T-helper 1 cell treated with Interleukin-12 subunit alpha and Interleukin-12 subunit beta and Interleukin-4 antibody, amounts not matched to agents 30 ng/mL and 1 ng/mL, for 36 hours (primary cell): Measurements from ENCODE around the gene CA5B. TPM values are rescaled to one million over a fixed set of nuclear protein-coding genes. Genes with fewer than 3 reads are reported as not detected.
"Not testable (repeated sequence)": the region's sequence is repeated elsewhere in the genome, so short reads cannot be mapped to it uniquely, and the experiment has no call there.

Experiments used
- intact Hi-C: fragments of 100-400 bp; cut with micrococcal nuclease; formaldehyde crosslinking; loops from one replicate; pipeline ENCODE4 v1.15.1; 2024
- total RNA-seq: library from RNA; stranded (reverse); gene quantifications from 2 replicates; pipeline ENCODE4 v1.2.3, GENCODE V29; 2022

Gene CA5B, protein sequence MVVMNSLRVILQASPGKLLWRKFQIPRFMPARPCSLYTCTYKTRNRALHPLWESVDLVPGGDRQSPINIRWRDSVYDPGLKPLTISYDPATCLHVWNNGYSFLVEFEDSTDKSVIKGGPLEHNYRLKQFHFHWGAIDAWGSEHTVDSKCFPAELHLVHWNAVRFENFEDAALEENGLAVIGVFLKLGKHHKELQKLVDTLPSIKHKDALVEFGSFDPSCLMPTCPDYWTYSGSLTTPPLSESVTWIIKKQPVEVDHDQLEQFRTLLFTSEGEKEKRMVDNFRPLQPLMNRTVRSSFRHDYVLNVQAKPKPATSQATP
- total RNA-seq: 8.7 and 10.2 TPM in 2 replicates

DNA sequence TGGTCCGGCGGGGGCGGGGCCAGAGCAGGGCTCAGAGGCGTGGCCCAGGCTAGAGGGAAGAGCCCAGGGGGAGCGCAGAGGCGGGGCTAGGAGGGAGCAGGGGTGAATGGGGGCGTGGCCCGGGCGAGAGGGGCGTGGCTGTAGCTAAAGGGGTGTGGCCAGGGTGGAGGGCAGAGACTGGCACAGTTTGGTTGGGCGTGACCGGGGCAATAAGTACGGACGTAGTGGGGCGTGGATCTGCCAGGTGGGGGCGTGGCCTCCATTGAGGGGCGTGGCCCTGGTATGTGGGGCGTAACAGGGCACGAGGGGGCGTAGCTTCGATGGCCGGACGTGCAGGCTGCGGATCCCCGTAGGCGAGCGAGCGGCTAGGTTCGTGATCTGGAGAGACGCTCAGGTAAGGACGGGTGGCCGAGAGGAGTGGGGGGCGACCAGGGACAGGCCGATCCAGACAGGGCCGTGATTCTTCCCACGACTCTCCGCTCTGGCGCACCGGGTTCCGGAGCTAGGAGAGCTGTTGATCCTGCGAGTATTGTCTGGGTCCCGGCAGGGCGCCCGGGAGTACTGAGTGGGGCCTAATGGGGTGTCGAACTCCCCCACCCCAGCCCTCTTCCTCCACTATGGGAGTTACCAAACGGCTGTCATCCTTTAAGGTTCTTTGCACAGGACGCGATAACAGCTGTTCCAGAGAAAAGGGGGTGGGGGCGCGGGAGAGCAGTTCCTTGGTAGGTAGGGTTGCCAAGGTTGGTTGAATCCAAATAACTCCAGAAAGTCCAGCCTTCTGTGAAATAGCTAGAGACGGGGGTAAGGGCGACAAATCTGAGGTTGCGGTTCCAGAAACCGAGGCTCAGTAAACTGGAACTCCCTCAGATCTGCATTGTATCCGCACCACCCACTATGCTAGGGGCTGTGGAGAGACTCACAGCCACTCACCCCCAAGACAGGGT, at the start of gene CA5B:
CA5B (plus strand) TSS at position 312 of the 944 bp plus-strand sequence. CDS start 11,754 bp downstream, outside the sequence.
- intact Hi-C loops: loop anchor here (1.0 to 5.0 kb wide), 12 partner anchors 12 to 1134 kb away; partner anchors contain the start of genes AP1S2, FANCB, MOSPD2 and PIGA

DNA sequence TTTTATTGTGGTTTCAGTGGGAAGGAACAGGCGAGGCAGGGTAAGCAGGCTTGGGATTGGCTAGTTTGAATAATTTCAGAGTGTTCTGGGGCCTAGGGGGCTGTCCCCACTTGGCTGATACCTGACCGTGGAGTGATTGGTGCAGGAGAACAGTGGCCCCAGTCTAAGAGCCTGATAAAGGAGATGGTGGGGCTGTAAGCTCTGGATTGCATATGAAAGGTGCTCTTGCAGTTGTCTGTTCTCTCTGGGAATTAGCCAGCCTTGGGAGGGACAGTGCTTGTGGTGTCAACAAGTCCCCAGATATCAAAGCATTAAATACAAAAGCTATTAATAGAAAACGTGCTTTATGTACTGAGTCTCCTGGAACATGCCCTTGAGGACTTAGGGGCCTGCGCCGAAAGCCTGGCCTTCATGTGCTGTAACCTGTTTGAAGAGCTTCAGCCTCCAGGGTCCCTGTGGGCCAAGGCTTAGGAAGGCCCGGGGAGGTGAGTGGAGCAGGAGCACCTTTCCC, 43.1 kb upstream of the CA5B start:
- intact Hi-C loops: no loop called here

DNA sequence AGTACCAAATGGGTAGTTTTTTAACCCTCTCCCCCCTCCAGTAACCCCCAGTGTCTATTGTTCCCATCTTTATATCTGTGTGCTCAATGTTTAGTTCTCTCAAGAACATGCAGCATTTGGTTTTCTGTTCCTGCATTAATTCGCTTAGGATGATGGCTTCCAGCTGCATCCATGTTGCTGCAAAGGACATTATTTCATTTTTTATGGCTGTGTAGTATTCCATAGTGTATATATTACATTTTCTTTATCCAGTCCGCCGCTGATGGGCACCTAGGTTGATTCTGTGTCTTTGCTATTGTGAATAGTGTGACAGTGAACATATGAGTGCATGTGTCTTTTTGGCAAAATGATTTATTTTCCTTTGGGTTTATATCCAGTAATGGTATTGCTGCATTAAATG, 41.6 kb upstream of the CA5B start:
- intact Hi-C loops: no loop called here

DNA sequence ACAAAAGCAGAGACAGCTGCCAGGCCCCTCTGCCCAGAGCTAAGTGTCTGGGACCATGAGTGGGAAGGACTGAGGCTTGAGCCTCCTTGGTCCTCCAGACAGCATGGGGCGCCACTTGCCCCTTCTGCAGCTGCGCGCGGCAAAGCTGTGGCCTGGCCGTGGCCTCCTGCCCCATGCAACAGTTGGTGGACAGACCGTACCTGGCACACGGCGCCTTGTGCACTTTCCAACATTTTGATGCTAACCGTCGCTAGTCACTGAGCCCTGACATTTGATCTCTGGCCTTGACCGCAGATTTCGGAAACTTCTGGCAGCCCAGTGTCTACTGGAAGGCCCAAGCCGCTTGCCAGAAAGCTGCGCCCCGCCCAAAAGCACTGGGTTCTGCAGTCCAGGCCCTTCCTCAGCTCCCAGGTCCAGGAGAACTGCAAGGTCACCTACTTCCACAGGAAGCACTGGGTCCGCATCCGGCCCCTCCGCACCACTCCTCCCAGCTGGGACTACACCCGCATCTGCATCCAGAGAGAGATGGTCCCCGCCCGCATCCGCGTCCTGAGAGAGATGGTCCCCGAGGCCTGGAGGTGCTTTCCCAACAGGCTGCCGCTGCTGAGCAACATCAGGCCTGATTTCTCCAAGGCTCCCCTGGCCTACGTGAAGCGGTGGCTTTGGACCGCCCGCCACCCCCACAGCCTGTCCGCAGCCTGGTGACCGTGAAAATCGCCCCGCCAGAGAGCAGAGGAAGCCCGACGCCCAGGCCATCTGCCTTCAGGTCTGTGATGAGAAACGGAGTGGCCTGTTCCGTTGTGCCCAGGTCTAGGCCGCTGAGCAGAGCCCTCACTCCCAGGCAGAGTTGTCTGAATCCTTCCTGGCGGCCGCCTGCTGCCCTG, 35.3 kb upstream of the CA5B start:
- intact Hi-C loops: no loop called here

- intact Hi-C loops: not testable (repeated sequence)
Observed at GRCh38 chrX:15703809-15704208, 34.3 kb upstream of the CA5B start.

DNA sequence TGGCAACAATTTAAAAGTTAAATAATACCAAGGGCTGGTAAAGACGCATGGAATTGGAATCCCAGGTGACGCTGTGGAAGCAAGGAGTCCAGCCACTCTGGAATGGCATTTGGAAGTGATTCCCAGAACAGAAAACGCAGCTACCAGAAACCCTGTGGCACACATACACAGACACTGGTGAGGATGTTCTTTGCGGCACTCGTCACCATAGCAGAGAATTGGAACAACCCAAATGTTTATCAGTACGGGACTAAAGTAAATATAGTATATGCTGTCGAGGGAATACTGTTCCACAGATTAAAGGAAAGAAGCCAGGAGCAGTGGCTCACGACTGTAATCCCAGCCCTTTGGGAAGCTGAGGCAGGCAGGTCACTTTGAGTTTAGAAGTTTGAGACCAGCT, 33.8 kb upstream of the CA5B start:
- intact Hi-C loops: not testable (repeated sequence)

DNA sequence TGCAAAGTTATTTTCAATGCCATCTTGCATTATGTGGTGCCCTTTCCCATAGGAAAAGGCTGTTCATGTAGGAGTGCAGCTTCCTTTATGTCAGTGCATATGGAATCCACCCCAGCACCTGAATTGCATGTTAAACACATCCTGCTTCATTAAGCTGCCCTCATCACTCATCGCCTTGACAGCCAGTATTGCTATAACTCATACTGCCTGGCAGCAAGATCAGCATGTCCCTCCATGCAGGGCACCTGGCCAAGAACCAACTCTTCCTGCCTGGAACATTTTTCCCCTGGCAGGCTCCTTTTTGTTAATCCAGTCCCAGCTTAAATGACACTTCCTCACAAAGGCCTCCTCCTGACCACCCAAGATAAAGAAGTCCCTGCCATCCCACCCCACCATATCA, 23.5 kb upstream of the CA5B start:
- intact Hi-C loops: no loop called here

DNA sequence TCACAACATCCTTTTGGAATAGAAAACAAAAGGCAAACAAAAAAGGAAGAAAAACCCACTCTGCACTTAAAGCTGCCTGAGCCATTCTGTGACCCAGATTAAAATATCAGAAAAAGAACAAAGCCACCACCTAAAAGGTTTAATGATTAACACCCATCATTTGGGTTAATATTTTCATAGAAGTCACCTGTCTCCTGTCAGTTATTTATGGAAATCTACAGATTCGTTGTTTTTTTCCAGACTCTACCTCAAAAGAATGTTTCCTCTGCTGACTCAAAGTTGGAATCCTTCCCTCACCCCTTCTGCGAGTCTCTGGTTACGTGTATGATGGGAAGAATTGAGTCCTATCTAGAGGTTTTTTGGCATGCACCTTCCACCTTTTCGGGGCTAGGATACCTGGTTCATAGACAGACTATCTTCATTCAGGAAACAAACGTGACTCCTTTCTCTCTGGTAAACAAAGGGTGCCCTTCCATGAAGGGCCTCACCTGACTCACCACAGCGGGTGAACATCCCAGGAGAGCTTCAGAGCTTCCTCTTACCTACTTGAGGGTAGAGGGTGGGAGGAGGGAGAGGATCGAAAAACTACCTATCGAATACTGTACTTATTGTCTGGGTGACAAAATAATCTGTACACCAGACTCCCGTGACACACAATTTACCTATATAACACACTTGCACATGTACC, 19.6 kb upstream of the CA5B start:
- intact Hi-C loops: no loop called here

GRCh38 chrX:15719324-15719968, 18.6 kb upstream of the CA5B start:
- intact Hi-C loops: no loop called here

DNA sequence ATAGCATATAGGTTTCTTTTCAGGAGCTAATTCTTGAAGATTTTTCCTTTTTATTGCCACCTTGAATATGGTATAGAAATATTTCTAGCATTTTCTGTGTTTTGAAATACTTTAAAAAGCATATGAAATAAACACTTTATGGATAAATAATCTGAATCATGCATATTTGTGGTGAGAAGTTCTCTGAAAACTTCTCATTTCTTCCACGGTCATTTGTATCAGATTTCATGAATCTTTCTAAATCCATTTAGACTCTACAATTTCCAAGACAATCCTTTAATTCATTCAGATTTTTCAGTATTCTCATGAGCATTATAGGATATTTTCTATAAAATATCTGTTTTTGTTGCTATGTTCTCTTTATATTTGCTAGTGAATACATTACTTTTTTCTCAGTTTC, 16.2 kb upstream of the CA5B start:
- intact Hi-C loops: no loop called here

GRCh38 chrX:15723887-15724517, 14.1 kb upstream of the CA5B start:
- intact Hi-C loops: no loop called here

DNA sequence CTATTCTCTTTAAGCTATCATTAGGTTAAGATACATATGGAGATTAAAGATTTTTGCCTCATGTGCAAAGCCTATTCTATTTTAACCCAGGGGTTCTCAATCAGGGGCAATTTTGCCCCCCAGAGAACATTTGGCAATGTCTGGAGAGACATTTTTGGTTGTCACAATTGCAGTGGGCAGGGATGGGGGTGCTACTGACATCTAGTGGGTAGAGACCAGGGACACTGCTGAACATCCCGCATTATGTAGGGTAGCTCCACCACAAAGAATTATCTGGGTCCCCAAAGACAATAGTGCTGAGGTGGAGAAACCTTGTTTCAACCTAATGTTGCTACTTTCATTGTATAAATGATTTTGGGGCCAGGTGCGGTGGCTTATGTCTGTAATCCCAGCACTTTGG, 13.2 kb upstream of the CA5B start:
- intact Hi-C loops: no loop called here

GRCh38 chrX:15731368-15731767, 6.7 kb upstream of the CA5B start:
- intact Hi-C loops: not testable (repeated sequence)

- intact Hi-C loops: loop anchor here (1.0 to 5.0 kb wide), 3 partner anchors 50 to 1135 kb away; partner anchors contain the start of genes RBBP7 and SYAP1
Observed at GRCh38 chrX:15737190-15737958, 696 bp upstream of the CA5B start.

DNA sequence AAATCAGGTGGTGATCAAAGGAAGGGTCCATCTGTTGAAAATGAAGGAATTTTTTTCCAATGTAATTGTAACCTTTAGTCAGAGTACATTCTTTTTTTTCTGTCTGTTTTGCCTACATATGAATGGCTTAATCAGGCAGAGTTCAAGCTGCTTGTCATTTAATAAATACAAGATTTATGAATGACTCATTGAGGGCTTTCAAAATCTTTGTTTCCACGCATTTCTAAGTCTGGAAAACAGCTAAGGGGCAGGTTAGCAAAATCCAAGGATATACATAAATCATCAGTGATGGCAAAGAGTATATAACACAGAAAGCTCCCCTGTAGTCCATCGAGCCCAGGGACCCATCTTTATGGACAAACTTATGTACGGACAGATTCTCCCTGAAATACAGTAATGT, 1.8 kb downstream of the CA5B start:
- intact Hi-C loops: loop anchor here (2.0 to 5.0 kb wide), 4 partner anchors 77 to 1132 kb away; partner anchors contain the start of genes FANCB, MOSPD2, RBBP7 and SYAP1

DNA sequence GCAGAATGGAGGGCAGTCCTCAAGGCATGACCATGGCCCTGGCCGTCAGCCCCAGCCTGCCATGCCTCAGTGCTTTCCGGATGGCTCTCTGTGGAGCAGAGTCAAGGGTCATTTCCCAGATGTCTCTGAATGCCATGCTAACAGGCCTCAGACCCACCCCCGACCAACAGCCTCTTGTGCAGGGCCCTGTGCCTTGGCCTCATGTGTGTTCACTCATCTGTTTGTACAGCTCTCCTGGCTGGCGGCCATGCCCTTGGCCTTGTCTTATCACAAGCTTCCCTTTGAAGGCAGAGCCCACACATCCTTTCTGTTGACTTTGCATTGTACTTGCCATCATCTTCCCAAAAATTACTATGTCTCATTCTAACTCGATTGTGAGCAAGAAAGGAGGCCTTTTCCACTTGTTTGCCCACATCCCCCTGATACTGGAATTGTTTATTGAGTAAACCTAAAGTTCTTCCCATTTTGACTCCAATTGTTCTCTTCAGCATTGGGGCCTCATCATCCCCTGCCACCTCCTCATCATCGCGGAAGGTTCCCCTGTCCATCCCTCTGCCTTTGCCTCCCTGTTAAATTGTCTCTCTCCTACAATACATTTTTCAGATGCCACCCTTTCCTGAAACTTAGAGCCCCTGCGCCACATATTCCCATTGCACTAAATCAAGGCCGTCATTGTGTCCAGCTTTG, 6.3 kb downstream of the CA5B start:
- intact Hi-C loops: no loop called here

- intact Hi-C loops: no loop called here
Observed at GRCh38 chrX:15745179-15745578, 7.1 kb downstream of the CA5B start.

GRCh38 chrX:15746651-15747050, 8.6 kb downstream of the CA5B start:
- intact Hi-C loops: not testable (repeated sequence)
